HG03432 (cell line): ENCODE results near the gene PPM1E.
"Not testable (repeated sequence)": the region's sequence is repeated elsewhere in the genome, so short reads cannot be mapped to it uniquely, and the experiment has no call there.

Source experiments
- ATAC-seq: cut with Tn5 transposase; IDR thresholded peaks from one replicate; pipeline ENCODE4 v1.9.1; 2021; ENCODE audit warnings: mild to moderate bottlenecking, moderate library complexity; ENCODE audit not compliant: unreplicated experiment

Gene PPM1E

GRCh38 chr17:58944166-58944565, 188.5 kb downstream of the PPM1E start:
- ATAC-seq: no peak

- ATAC-seq: no peak
These were observed 191.8 kb downstream of the PPM1E start for GRCh38 chr17:58947411-58947810.

GRCh38 chr17:58947824-58948223, 192.2 kb downstream of the PPM1E start:
- no peak for ATAC-seq

- not testable (repeated sequence) for ATAC-seq
These were observed 198.7 kb downstream of the PPM1E start for GRCh38 chr17:58954358-58954757.

- ATAC-seq: no peak
These were observed 201.5 kb downstream of the PPM1E start for GRCh38 chr17:58956997-58957724.

- ATAC-seq: not testable (repeated sequence)
These were observed 202.0 kb downstream of the PPM1E start for GRCh38 chr17:58957725-58958073.

- no peak for ATAC-seq
These were observed 204.4 kb downstream of the PPM1E start for GRCh38 chr17:58960068-58960467.

- no peak for ATAC-seq
These were observed 209.6 kb downstream of the PPM1E start for GRCh38 chr17:58965221-58965620.

- ATAC-seq: no peak
These were observed 210.6 kb downstream of the PPM1E start for GRCh38 chr17:58966208-58966607.

- ATAC-seq: no peak
These were observed 212.9 kb downstream of the PPM1E start for GRCh38 chr17:58968426-58969061.

GRCh38 chr17:58969156-58969555, 213.5 kb downstream of the PPM1E start:
- no peak for ATAC-seq

GRCh38 chr17:58969612-58970011, 214.0 kb downstream of the PPM1E start:
- ATAC-seq: no peak

- no peak for ATAC-seq
These were observed 215.2 kb downstream of the PPM1E start for GRCh38 chr17:58970609-58971450.

GRCh38 chr17:58974354-58974753, 218.7 kb downstream of the PPM1E start:
- ATAC-seq: no peak

GRCh38 chr17:58976541-58976940, 220.9 kb downstream of the PPM1E start:
- no peak for ATAC-seq

GRCh38 chr17:58980706-58981481, 225.2 kb downstream of the PPM1E start:
- no peak for ATAC-seq

GRCh38 chr17:58982626-58983025, 227.0 kb downstream of the PPM1E start:
- no peak for ATAC-seq

- no peak for ATAC-seq
These were observed 229.7 kb downstream of the PPM1E start for GRCh38 chr17:58985367-58985766.

- no peak for ATAC-seq
These were observed 230.3 kb downstream of the PPM1E start for GRCh38 chr17:58985971-58986370.

- ATAC-seq: no peak
These were observed 234.0 kb downstream of the PPM1E start for GRCh38 chr17:58989629-58990028.

- peak; percentile 69 for ATAC-seq
These were observed 236.2 kb downstream of the PPM1E start for GRCh38 chr17:58991718-58992331.
